Erythroblast (primary cell): ENCODE measurements around the gene SEMA4B.

Experiments used
- GATA1 ChIP-seq: IDR thresholded peaks from 2 replicates; pipeline ENCODE4 v1.6.1; 2011; ENCODE audit warnings: low read depth, mild to moderate bottlenecking, control low read depth, low read length, moderate library complexity
- POLR2A ChIP-seq: IDR thresholded peaks from 2 replicates; pipeline ENCODE4 v1.6.1; 2011; ENCODE audit warnings: mild to moderate bottlenecking, low read length

- TF ChIP-seq POLR2A (no peak), GATA1 (no peak)
These were observed 9.9 kb downstream of the SEMA4B start for GRCh38 chr15:90211009-90211408.
